Lower lobe of right lung (tissue), 2 donors: ENCODE data around the gene DEDD. TPM values are rescaled to one million over a fixed set of nuclear protein-coding genes. Genes with fewer than 3 reads are reported as not detected.

Experiments
- ATAC-seq, 2 donors: fragments of 200-7000 bp; cut with Tn5 transposase; one replicate each; pipeline ENCODE4 v1.9.1; 2020 to 2022; ENCODE audit warnings: mild to moderate bottlenecking in 2 of 2, moderate library complexity in 2 of 2
- DNase-seq: peaks from one replicate; pipeline ENCODE4 v3.0.0-alpha.2; 2020
- H3K27ac ChIP-seq: fragments of 200-600 bp; one replicate; pipeline ENCODE4 v1.8.0; 2022
- H3K27me3 ChIP-seq: fragments of 200-600 bp; one replicate; pipeline ENCODE4 v1.8.0; 2022; ENCODE audit warnings: low read depth
- H3K36me3 ChIP-seq: fragments of 200-600 bp; one replicate; pipeline ENCODE4 v1.8.0; 2022; ENCODE audit warnings: mild to moderate bottlenecking
- H3K4me1 ChIP-seq: fragments of 200-600 bp; one replicate; pipeline ENCODE4 v1.8.0; 2022
- H3K4me3 ChIP-seq: fragments of 200-600 bp; one replicate; pipeline ENCODE4 v1.8.0; 2022; ENCODE audit warnings: mild to moderate bottlenecking
- H3K9me3 ChIP-seq: fragments of 200-600 bp; one replicate; pipeline ENCODE4 v1.8.0; 2022
- CTCF ChIP-seq: fragments of 200-600 bp; IDR thresholded peaks from one replicate; pipeline ENCODE4 v1.8.0; 2022; ENCODE audit warnings: antibody characterized with exemption, mild to moderate bottlenecking
- intact Hi-C: fragments of 100-400 bp; cut with DNase I; formaldehyde crosslinking; loops from one replicate; pipeline ENCODE4 v1.11.0; 2022
- total RNA-seq: library from RNA; stranded (reverse); fragmentation: NEBNext Ultra II Directional; extraction: Animal tissue kit (Norgen Biotek cat#: 25700); gene quantifications from one replicate; pipeline ENCODE4 v1.2.1, GENCODE V29; 2021
- donor health status: DM: no; HTN: yes; CAD: no; lungs with severe emphysema.

DEDD gene
- total RNA-seq, 1 donor from 2014 or later: 38.3 TPM

GRCh38 chr1:161096015-161096414 is 36.5 kb downstream of the DEDD start:
- Histone ChIP-seq H3K4me1 (peaks cover 31% of the 10 kb centered on the region), H3K27ac (peak overlapping the region; percentile 56), H3K9me3 (no peaks in the 10 kb centered on the region), H3K36me3 (peaks cover 17% of the 10 kb centered on the region), H3K4me3 (no peak overlapping the region), H3K27me3 (no peaks in the 10 kb centered on the region)
- no peak for ATAC-seq
- DNase-seq: no peak
- no peak for TF ChIP-seq CTCF
- intact Hi-C loops: no loop called here

- intact Hi-C loops: no loop called here
- Histone ChIP-seq H3K9me3 (no peaks in the 10 kb centered on the region), H3K4me3 (no peak overlapping the region), H3K4me1 (peaks cover 31% of the 10 kb centered on the region), H3K27me3 (no peaks in the 10 kb centered on the region), H3K27ac (no peak overlapping the region), H3K36me3 (peaks cover 9% of the 10 kb centered on the region)
- DNase-seq: no peak
- ATAC-seq: no peak
- no peak for TF ChIP-seq CTCF
These were observed 37.2 kb downstream of the DEDD start for GRCh38 chr1:161095230-161095629.

- TF ChIP-seq CTCF: no peak
- Histone ChIP-seq H3K36me3 (peaks cover 2% of the 10 kb centered on the region), H3K27me3 (no peaks in the 10 kb centered on the region), H3K9me3 (no peaks in the 10 kb centered on the region), H3K4me3 (no peak overlapping the region), H3K27ac (no peak overlapping the region), H3K4me1 (peaks cover 34% of the 10 kb centered on the region)
- DNase-seq (no peak), ATAC-seq (no peak)
- intact Hi-C loops: no loop called here
These were observed 38.0 kb downstream of the DEDD start for GRCh38 chr1:161094481-161094880.

- no peak for ATAC-seq
- DNase-seq: no peak
- TF ChIP-seq CTCF: no peak
- no peaks in the 10 kb centered on the region for H3K9me3 ChIP-seq
- H3K4me3 ChIP-seq: no peak overlapping the region
- intact Hi-C loops: no loop called here
- no peaks in the 10 kb centered on the region for H3K27me3 ChIP-seq
- H3K27ac ChIP-seq: no peak overlapping the region
- H3K4me1 ChIP-seq: peaks cover 24% of the 10 kb centered on the region
- no peaks in the 10 kb centered on the region for H3K36me3 ChIP-seq
These were observed 39.8 kb downstream of the DEDD start for GRCh38 chr1:161092621-161093028.

- TF ChIP-seq CTCF: no peak
- H3K4me3 ChIP-seq: no peak overlapping the region
- no peaks in the 10 kb centered on the region for H3K27me3 ChIP-seq
- H3K27ac ChIP-seq: no peak overlapping the region
- ATAC-seq: no peak
- H3K36me3 ChIP-seq: no peaks in the 10 kb centered on the region
- no peaks in the 10 kb centered on the region for H3K9me3 ChIP-seq
- H3K4me1 ChIP-seq: peaks cover 19% of the 10 kb centered on the region
- intact Hi-C loops: no loop called here
- DNase-seq: no peak
These were observed 40.5 kb downstream of the DEDD start for GRCh38 chr1:161091796-161092507.
